ENCODE measurements around the gene OR5K1.

DNA sequence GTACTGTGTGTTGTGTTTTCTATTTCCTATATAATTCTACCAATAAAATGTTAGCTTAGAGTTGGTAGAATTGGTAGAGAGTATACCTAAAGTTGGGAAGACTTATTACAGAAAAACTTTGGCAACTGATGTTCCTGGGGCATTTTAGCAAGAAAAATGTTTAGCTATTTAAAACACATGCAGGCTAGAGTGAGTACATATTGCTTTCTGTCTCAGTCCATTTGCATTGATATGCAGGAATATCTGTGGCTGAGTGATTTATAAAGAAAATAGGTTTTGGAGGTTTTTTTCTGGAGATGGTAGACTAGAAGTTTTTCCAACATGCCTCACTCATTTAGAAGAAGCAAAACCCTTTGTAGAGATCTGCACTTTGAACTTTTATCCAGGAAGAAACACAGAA is 30.4 kb upstream of the OR5K1 start:
- TF ChIP-seq POLR2A (IDR thresholded peaks at IDR 0.05; ENCODE audit: low read length) (no peak), GATA1 (IDR thresholded peaks at IDR 0.05; ENCODE audit: low read depth, low read length) (no peak)

All from erythroblast (primary cell).